Heart left ventricle (tissue), 16 donors: ENCODE results near the gene LASP1. TPM values are rescaled to one million over a fixed set of nuclear protein-coding genes. Genes with fewer than 3 reads are reported as not detected.
"Not testable (repeated sequence)": the region's sequence is repeated elsewhere in the genome, so short reads cannot be mapped to it uniquely, and the experiment has no call there.

ENCODE experiments used
- ATAC-seq, 4 donors: fragments of 200-7000 bp; cut with Tn5 transposase; one replicate each; pipeline ENCODE4 v1.9.1; 2020 to 2022; ENCODE audit warnings: moderate library complexity in 4 of 4, mild to moderate bottlenecking in 3 of 4, moderate number of reproducible peaks in 1 of 4
- DNase-seq, 5 donors: peaks; one replicate each; pipeline ENCODE4 v3.0.0-alpha.2; 2020
- H3K27ac ChIP-seq, 12 donors: fragments of 200-600 bp; sonication (generic) in 4 of 12; one replicate each; pipeline versions ENCODE4 v1.5.0 to v1.8.0; 2016 to 2022; ENCODE audit warnings: mild to moderate bottlenecking in 2 of 12
- H3K27me3 ChIP-seq, 9 donors: fragments of 200-600 bp; sonication (generic) in 2 of 9; one replicate each; pipeline versions ENCODE4 v1.5.1 to v1.8.0; 2016 to 2022; ENCODE audit warnings: mild to moderate bottlenecking in 3 of 9
- H3K36me3 ChIP-seq, 9 donors: fragments of 200-600 bp; sonication (generic) in 2 of 9; one replicate each; pipeline versions ENCODE4 v1.5.0 to v1.8.0; 2018 to 2022; ENCODE audit warnings: mild to moderate bottlenecking in 2 of 9
- H3K4me1 ChIP-seq, 12 donors: fragments of 200-600 bp; sonication (generic) in 4 of 12; one replicate each; pipeline versions ENCODE4 v1.5.0 to v1.8.0; 2016 to 2022; ENCODE audit warnings: mild to moderate bottlenecking in 3 of 12
- H3K4me3 ChIP-seq, 12 donors: fragments of 200-600 bp; sonication (generic) in 4 of 12; one replicate each; pipeline versions ENCODE4 v1.5.0 to v1.8.0; 2017 to 2022; ENCODE audit warnings: mild to moderate bottlenecking in 9 of 12, moderate library complexity in 4 of 12
- H3K9me3 ChIP-seq, 12 donors: fragments of 200-600 bp; sonication (generic) in 4 of 12; one replicate each; pipeline versions ENCODE4 v1.5.0 to v1.8.0; 2016 to 2022; ENCODE audit warnings: mild to moderate bottlenecking in 1 of 12
- CTCF ChIP-seq, 12 donors: fragments of 200-600 bp; sonication (generic) in 4 of 12; IDR thresholded peaks; one replicate each; pipeline versions ENCODE4 v1.5.0 to v1.8.0; 2018 to 2022; ENCODE audit warnings: antibody characterized with exemption in 12 of 12, mild to moderate bottlenecking in 5 of 12
- POLR2A ChIP-seq, 2 donors: fragments of 450-650 bp; IDR thresholded peaks; one replicate each; pipeline ENCODE4 v1.6.1; 2017; ENCODE audit warnings: antibody characterized with exemption in 2 of 2, mild to moderate bottlenecking in 2 of 2, moderate library complexity in 2 of 2
- WGBS, 4 donors: extraction: QIAGEN DNeasy Blood & Tissue Kit in 2 of 4; methylation state at CpG; one replicate each; pipeline versions ENCODE4 v1.1.5 to v1.1.7; 2013 to 2018; 5-methylcytosine and 5-hydroxymethylcytosine counted together
- intact Hi-C, 10 donors: fragments of 100-400 bp; cut with DNase I; formaldehyde crosslinking; loops; one replicate each; pipeline versions ENCODE4 v1.11.1 to v1.14.2; 2022
- polyA plus RNA-seq, 2 donors: library from polyadenylated mRNA; stranded (reverse); fragments of 200-250 nt; gene quantifications; one replicate each; pipeline ENCODE4 v1.2.3, GENCODE V29; 2013
- total RNA-seq, 9 donors: library from RNA; depleted of rRNA in 2 of 9; stranded (reverse); fragments of >200 nt in 2 of 9; fragmentation: NEBNext Ultra II Directional in 3 of 9; extraction: Animal tissue kit (Norgen Biotek cat#: 25700) in 3 of 9; gene quantifications; one replicate each; pipeline versions ENCODE4 v1.1.0 to v1.2.4, GENCODE V29; 2016 to 2023
- donor health status: ischemic (EF 13 %, LVEDD 7.1; RV severe dilation, severe dysfunction).
- donor health status: healthy with polysubstance abuse.
- donor health status: DM: no; HTN: yes; CAD: no.
- donor health status: DM: no; HTN: no; CAD: no.
- donor health status: ischemic (EF 25% LVEDD 6.9; RV normal size, moderate dysfunction).
- donor health status: ischemic (EF 25% LVEDD 5.7; RV mildly dilated, moderate dysfunction).
- donor health status: healthy.
- donor health status: DM: yes; HTN: yes; CAD: no.
- donor health status: ischemic (EF 35%, LVEDD 5.7; RV mildly dilated, moderate dysfunction).
- donor health status: nonischemic (EF 11% LVEDD 7.7; RV severe dilation, severe dysfunction).
- donor health status: DM: yes; HTN: yes; CAD: no.
- donor health status: PGD.
- donor health status: ischemic (EF 29% LVEDD 5.4; RV normal size, mild dysfunction).
- donor health status: nonischemic (EF 23%, LVEDD 6.1; RV moderate dilation, normal function).

The LASP1 gene
- total and polyA plus RNA-seq, 11 donors, result 18.2 to 88.2 (median 26.7) TPM

- peaks cover 0 to 7% (median 0%) of the 10 kb centered on the region in 12 donors for H3K4me1 ChIP-seq
- intact Hi-C loops, result no loop called here
- H3K4me3 ChIP-seq, result no peak overlapping the region
- no peaks in the 10 kb centered on the region for H3K36me3 ChIP-seq
- DNase-seq, result no peak
- ATAC-seq, result no peak
- no peaks in the 10 kb centered on the region for H3K27me3 ChIP-seq
- TF ChIP-seq CTCF (IDR thresholded peaks at IDR 0.05), result no peak
- TF ChIP-seq POLR2A (IDR thresholded peaks at IDR 0.05), result no peak
- H3K9me3 ChIP-seq, result no peaks in the 10 kb centered on the region
- no peak overlapping the region for H3K27ac ChIP-seq
- WGBS, 4 donors, result 76 to 96% (median 91%) methylated on average over 2 of the region's 2 CpGs
These were observed 77.3 kb downstream of the LASP1 start for GRCh38 chr17:38947189-38947588.

- H3K9me3 ChIP-seq, intact Hi-C loops, H3K27me3 ChIP-seq, H3K4me1 ChIP-seq, H3K4me3 ChIP-seq, H3K36me3 ChIP-seq, DNase-seq, ATAC-seq, H3K27ac ChIP-seq: not testable (repeated sequence)
- WGBS, 4 donors, result 87 to 93% (median 91%) methylated on average over 7 of the region's 7 CpGs
These were observed 83.9 kb downstream of the LASP1 start for GRCh38 chr17:38953800-38954199.

- Histone ChIP-seq H3K36me3 (no peaks in the 10 kb centered on the region), H3K27me3 (no peaks in the 10 kb centered on the region), H3K4me3 (no peak overlapping the region), H3K9me3 (no peaks in the 10 kb centered on the region), H3K27ac (no peak overlapping the region), H3K4me1 (no peaks in the 10 kb centered on the region)
- ATAC-seq (no peak), DNase-seq (no peak)
- intact Hi-C loops, result no loop called here
- WGBS, 4 donors, result 3 to 17% (median 6%) methylated on average over 1 of the region's 1 CpG
- TF ChIP-seq CTCF (IDR thresholded peaks at IDR 0.05), result no peak
- TF ChIP-seq POLR2A (IDR thresholded peaks at IDR 0.05), result no peak
These were observed 88.5 kb downstream of the LASP1 start for GRCh38 chr17:38958326-38958725.

- H3K27me3 ChIP-seq, result no peaks in the 10 kb centered on the region
- H3K4me3 ChIP-seq, result no peak overlapping the region
- no peaks in the 10 kb centered on the region for H3K9me3 ChIP-seq
- H3K4me1 ChIP-seq, result no peaks in the 10 kb centered on the region
- H3K27ac ChIP-seq, result no peak overlapping the region
- ATAC-seq (no peak), DNase-seq (no peak)
- intact Hi-C loops, result no loop called here
- no peaks in the 10 kb centered on the region for H3K36me3 ChIP-seq
- TF ChIP-seq CTCF (IDR thresholded peaks at IDR 0.05) (no peak), POLR2A (IDR thresholded peaks at IDR 0.05) (no peak)
These were observed 88.9 kb downstream of the LASP1 start for GRCh38 chr17:38958756-38959155.

- WGBS, 4 donors, result 82 to 93% (median 87%) methylated on average over 3 of the region's 3 CpGs
- no peaks in the 10 kb centered on the region for H3K36me3 ChIP-seq
- TF ChIP-seq CTCF (IDR thresholded peaks at IDR 0.05), result no peak
- TF ChIP-seq POLR2A (IDR thresholded peaks at IDR 0.05), result no peak
- no peaks in the 10 kb centered on the region for H3K4me1 ChIP-seq
- H3K4me3 ChIP-seq, result no peak overlapping the region
- H3K9me3 ChIP-seq, result no peaks in the 10 kb centered on the region
- DNase-seq, result no peak
- no peak overlapping the region for H3K27ac ChIP-seq
- no peaks in the 10 kb centered on the region for H3K27me3 ChIP-seq
- intact Hi-C loops, result no loop called here
- ATAC-seq, result no peak
These were observed 89.7 kb downstream of the LASP1 start for GRCh38 chr17:38959508-38959907.
